Measurements from ENCODE around the gene RAX2.

The RAX2 gene

GRCh38 chr19:3738477-3739220 is 33.4 kb downstream of the RAX2 start:
- H2BK15ac ChIP-seq (replicated peaks; ENCODE audit: low read depth), result no peak overlapping the region
- no peak overlapping the region for H4K8ac ChIP-seq (ENCODE audit: low read depth, low read length)
- H3K18ac ChIP-seq (ENCODE audit: low read length), result no peak overlapping the region
- H2AK5ac ChIP-seq (ENCODE audit: low read length), result no peak overlapping the region
- no peak overlapping the region for H3K4me3 ChIP-seq (ENCODE audit: low read length)
- H2BK5ac ChIP-seq (ENCODE audit: low read length), result no peak overlapping the region
- no peak overlapping the region for H3K9ac ChIP-seq (ENCODE audit: low read length)
- no peak overlapping the region for H2BK120ac ChIP-seq (ENCODE audit: low read depth, low read length)
- no peaks in the 10 kb centered on the region for H3K27me3 ChIP-seq (ENCODE audit: insufficient read depth, low read length, poor library complexity)
- no peak overlapping the region for H3K23ac ChIP-seq (ENCODE audit: low read length)
- H3K4me1 ChIP-seq (ENCODE audit: control insufficient read depth, low read depth, low read length), result no peaks in the 10 kb centered on the region
- no peak overlapping the region for H3K27ac ChIP-seq (ENCODE audit: low read depth, low read length)
- H4K5ac ChIP-seq (ENCODE audit: low read length), result no peak overlapping the region
- no peaks in the 10 kb centered on the region for H3K79me1 ChIP-seq (ENCODE audit: low read length)
- no peak overlapping the region for H3K4ac ChIP-seq (ENCODE audit: low read depth, low read length)
- no peaks in the 10 kb centered on the region for H3K79me2 ChIP-seq (ENCODE audit: control insufficient read depth, insufficient read depth, low read length)
- no CpG with 5 or more reads among the region's 32 CpGs for WGBS (ENCODE audit: extremely low coverage, insufficient coverage, low lambda C conversion rate)
- H3K36me3 ChIP-seq (ENCODE audit: control insufficient read depth, insufficient read depth, low read length), result no peaks in the 10 kb centered on the region
- no peak for DNase-seq
- no peak overlapping the region for H3K56ac ChIP-seq (ENCODE audit: low read length)
- H3K4me2 ChIP-seq (ENCODE audit: low read length), result no peak overlapping the region

DNA sequence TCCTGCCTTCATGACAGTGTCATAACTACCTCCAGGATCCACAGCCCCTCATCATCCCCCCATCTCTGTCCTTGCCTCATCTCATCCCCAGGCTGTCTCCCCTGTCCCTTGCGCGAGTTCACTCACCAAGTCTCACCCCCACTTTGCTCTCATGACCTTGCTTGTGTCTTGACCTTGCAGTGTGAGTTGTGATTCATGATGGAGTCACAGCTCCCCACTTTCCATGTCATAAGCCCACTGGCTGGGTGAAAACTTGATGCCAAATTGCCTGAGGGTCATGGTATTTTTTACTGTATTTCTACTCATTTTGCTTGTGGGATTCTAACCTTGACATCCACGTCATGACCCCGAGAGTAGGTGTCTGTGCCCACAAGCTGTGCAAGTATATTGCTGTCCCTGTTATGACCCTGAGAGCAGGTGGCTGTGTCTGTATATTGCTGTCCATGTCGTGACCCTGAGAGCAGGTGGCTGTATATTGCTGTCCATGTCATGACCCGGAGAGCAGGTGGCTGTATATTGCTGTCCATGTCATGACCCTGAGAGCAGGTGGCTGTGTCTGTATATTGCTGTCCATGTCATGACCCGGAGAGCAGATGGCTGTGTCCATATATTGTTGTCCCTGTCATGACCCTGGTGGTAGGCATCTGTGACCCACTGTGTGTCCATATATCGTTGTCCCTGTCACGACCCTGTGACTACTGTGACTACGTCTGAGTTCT is 34.4 kb downstream of the RAX2 start:
- H2BK120ac ChIP-seq (ENCODE audit: low read depth, low read length), result no peak overlapping the region
- H3K36me3 ChIP-seq (ENCODE audit: control insufficient read depth, insufficient read depth, low read length), result no peaks in the 10 kb centered on the region
- H3K23ac ChIP-seq (ENCODE audit: low read length), result no peak overlapping the region
- no peak overlapping the region for H2AK5ac ChIP-seq (ENCODE audit: low read length)
- H3K4ac ChIP-seq (ENCODE audit: low read depth, low read length), result no peak overlapping the region
- H3K79me1 ChIP-seq (ENCODE audit: low read length), result no peaks in the 10 kb centered on the region
- H2BK15ac ChIP-seq (replicated peaks; ENCODE audit: low read depth), result no peak overlapping the region
- DNase-seq, result no peak
- no peaks in the 10 kb centered on the region for H3K79me2 ChIP-seq (ENCODE audit: control insufficient read depth, insufficient read depth, low read length)
- H3K4me1 ChIP-seq (ENCODE audit: control insufficient read depth, low read depth, low read length), result no peaks in the 10 kb centered on the region
- H4K5ac ChIP-seq (ENCODE audit: low read length), result no peak overlapping the region
- H3K4me2 ChIP-seq (ENCODE audit: low read length), result no peak overlapping the region
- H3K4me3 ChIP-seq (ENCODE audit: low read length), result no peak overlapping the region
- H3K27ac ChIP-seq (ENCODE audit: low read depth, low read length), result no peak overlapping the region
- no peak overlapping the region for H3K18ac ChIP-seq (ENCODE audit: low read length)
- H3K27me3 ChIP-seq (ENCODE audit: insufficient read depth, low read length, poor library complexity), result no peaks in the 10 kb centered on the region
- H2BK5ac ChIP-seq (ENCODE audit: low read length), result no peak overlapping the region
- H3K56ac ChIP-seq (ENCODE audit: low read length), result no peak overlapping the region
- no CpG with 5 or more reads among the region's 10 CpGs for WGBS (ENCODE audit: extremely low coverage, insufficient coverage, low lambda C conversion rate)
- H4K8ac ChIP-seq (ENCODE audit: low read depth, low read length), result no peak overlapping the region
- no peak overlapping the region for H3K9ac ChIP-seq (ENCODE audit: low read length)

DNA sequence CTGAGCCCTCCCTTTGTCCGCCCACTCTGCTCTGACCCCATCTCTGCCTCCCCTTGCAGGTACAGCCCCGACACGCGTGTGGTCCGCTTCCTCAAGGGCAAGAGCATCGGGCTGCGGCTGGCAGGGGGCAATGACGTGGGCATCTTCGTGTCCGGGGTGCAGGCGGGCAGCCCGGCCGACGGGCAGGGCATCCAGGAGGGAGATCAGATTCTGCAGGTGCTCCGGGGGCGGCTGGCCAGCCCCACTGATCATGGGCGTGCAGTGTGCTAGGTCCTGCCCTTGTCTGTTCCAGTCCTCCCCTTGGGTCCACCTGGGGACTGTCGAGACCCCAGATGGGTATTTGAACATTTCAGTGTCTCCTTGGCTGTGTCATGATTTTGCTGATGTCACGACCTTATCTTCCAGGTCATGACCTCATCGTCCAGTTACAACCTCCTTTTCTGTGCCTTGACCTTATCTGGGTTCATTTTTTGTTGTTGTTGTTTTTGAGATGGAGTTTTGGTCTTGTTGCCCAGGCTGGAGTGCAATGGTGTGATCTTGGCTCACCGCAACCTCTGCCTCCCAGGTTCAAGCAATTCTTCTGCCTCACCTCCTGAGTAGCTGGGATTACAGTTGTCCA is 35.8 kb downstream of the RAX2 start:
- WGBS (ENCODE audit: extremely low coverage, insufficient coverage, low lambda C conversion rate), result no CpG with 5 or more reads among the region's 21 CpGs
- no peak overlapping the region for H4K5ac ChIP-seq (ENCODE audit: low read length)

GRCh38 chr19:3734310-3734600 is 37.8 kb downstream of the RAX2 start:
- Histone ChIP-seq H2BK15ac (replicated peaks; ENCODE audit: low read depth) (no peak overlapping the region), H3K18ac (ENCODE audit: low read length) (no peak overlapping the region), H3K4me1 (ENCODE audit: control insufficient read depth, low read depth, low read length) (no peaks in the 10 kb centered on the region), H2BK120ac (ENCODE audit: low read depth, low read length) (no peak overlapping the region), H4K5ac (ENCODE audit: low read length) (no peak overlapping the region), H3K4ac (ENCODE audit: low read depth, low read length) (no peak overlapping the region), H2AK5ac (ENCODE audit: low read length) (no peak overlapping the region), H4K8ac (ENCODE audit: low read depth, low read length) (no peak overlapping the region), H3K79me2 (ENCODE audit: control insufficient read depth, insufficient read depth, low read length) (no peaks in the 10 kb centered on the region), H2BK5ac (ENCODE audit: low read length) (no peak overlapping the region), H3K27me3 (ENCODE audit: insufficient read depth, low read length, poor library complexity) (no peaks in the 10 kb centered on the region), H3K36me3 (ENCODE audit: control insufficient read depth, insufficient read depth, low read length) (no peaks in the 10 kb centered on the region), H3K4me2 (ENCODE audit: low read length) (no peak overlapping the region), H3K27ac (ENCODE audit: low read depth, low read length) (no peak overlapping the region), H3K9ac (ENCODE audit: low read length) (no peak overlapping the region), H3K4me3 (ENCODE audit: low read length) (no peak overlapping the region), H3K56ac (ENCODE audit: low read length) (no peak overlapping the region), H3K79me1 (ENCODE audit: low read length) (no peaks in the 10 kb centered on the region), H3K23ac (ENCODE audit: low read length) (no peak overlapping the region)
- WGBS (ENCODE audit: extremely low coverage, insufficient coverage, low lambda C conversion rate), result no CpG with 5 or more reads among the region's 14 CpGs
- DNase-seq, result no peak

More for the DNA sequence above, 35.8 kb downstream of the RAX2 start:
- Histone ChIP-seq H3K9ac (ENCODE audit: low read length) (no peak overlapping the region), H2BK5ac (ENCODE audit: low read length) (no peak overlapping the region), H3K4me1 (ENCODE audit: control insufficient read depth, low read depth, low read length) (no peaks in the 10 kb centered on the region), H3K4me2 (ENCODE audit: low read length) (no peak overlapping the region), H3K36me3 (ENCODE audit: control insufficient read depth, insufficient read depth, low read length) (no peaks in the 10 kb centered on the region), H3K23ac (ENCODE audit: low read length) (no peak overlapping the region), H3K79me1 (ENCODE audit: low read length) (no peaks in the 10 kb centered on the region), H3K4me3 (ENCODE audit: low read length) (no peak overlapping the region), H3K27me3 (ENCODE audit: insufficient read depth, low read length, poor library complexity) (no peaks in the 10 kb centered on the region), H3K4ac (ENCODE audit: low read depth, low read length) (no peak overlapping the region), H3K27ac (ENCODE audit: low read depth, low read length) (no peak overlapping the region), H2BK120ac (ENCODE audit: low read depth, low read length) (no peak overlapping the region), H3K79me2 (ENCODE audit: control insufficient read depth, insufficient read depth, low read length) (no peaks in the 10 kb centered on the region), H4K8ac (ENCODE audit: low read depth, low read length) (no peak overlapping the region), H2BK15ac (replicated peaks; ENCODE audit: low read depth) (no peak overlapping the region), H3K18ac (ENCODE audit: low read length) (no peak overlapping the region), H2AK5ac (ENCODE audit: low read length) (no peak overlapping the region), H3K56ac (ENCODE audit: low read length) (no peak overlapping the region)
- no peak for DNase-seq

DNA sequence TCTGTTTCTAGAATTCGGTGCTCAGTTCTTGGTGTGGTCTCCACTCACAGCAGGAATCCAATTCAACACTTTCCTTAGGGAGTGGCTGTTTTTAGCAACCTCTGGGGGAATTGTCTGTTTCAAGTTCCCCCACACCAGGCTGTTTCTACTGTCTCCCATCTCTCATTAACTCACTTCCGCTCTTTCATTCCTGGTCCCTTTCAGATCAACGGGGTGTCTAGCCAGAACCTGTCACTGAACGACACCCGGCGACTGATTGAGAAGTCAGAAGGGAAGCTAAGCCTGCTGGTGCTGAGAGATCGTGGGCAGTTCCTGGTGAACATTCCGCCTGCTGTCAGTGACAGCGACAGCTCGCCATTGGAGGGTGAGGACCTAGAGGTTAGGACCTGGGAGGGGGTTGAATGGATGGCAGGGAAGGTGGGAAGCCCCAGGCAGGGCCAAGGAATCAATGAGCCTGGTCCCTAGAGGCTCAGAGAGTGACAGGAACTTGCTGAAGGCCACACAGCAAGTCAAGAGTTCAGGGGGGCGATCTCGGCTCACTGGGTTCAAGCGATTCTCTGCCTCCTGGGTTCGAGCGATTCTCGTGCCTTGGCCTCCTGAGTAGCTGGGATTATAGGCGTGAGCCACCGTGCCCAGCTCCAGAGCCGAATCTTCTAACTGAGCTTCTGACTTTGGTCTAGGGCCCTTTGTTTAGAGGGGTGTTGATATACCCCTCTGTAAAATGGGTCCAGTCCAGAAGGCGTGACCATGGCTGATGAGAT is 38.3 kb downstream of the RAX2 start:
- no peaks in the 10 kb centered on the region for H3K79me2 ChIP-seq (ENCODE audit: control insufficient read depth, insufficient read depth, low read length)
- no peaks in the 10 kb centered on the region for H3K79me1 ChIP-seq (ENCODE audit: low read length)
- no peaks in the 10 kb centered on the region for H3K4me1 ChIP-seq (ENCODE audit: control insufficient read depth, low read depth, low read length)
- no peak overlapping the region for H3K27ac ChIP-seq (ENCODE audit: low read depth, low read length)
- H3K4me2 ChIP-seq (ENCODE audit: low read length), result no peak overlapping the region
- no peak overlapping the region for H2AK5ac ChIP-seq (ENCODE audit: low read length)
- H3K18ac ChIP-seq (ENCODE audit: low read length), result no peak overlapping the region
- H3K4ac ChIP-seq (ENCODE audit: low read depth, low read length), result no peak overlapping the region
- no peaks in the 10 kb centered on the region for H3K36me3 ChIP-seq (ENCODE audit: control insufficient read depth, insufficient read depth, low read length)
- no peak overlapping the region for H2BK15ac ChIP-seq (replicated peaks; ENCODE audit: low read depth)
- no peak overlapping the region for H3K23ac ChIP-seq (ENCODE audit: low read length)
- H3K4me3 ChIP-seq (ENCODE audit: low read length), result no peak overlapping the region
- no peak overlapping the region for H4K8ac ChIP-seq (ENCODE audit: low read depth, low read length)
- H3K56ac ChIP-seq (ENCODE audit: low read length), result no peak overlapping the region
- no peak overlapping the region for H2BK5ac ChIP-seq (ENCODE audit: low read length)
- H4K5ac ChIP-seq (ENCODE audit: low read length), result no peak overlapping the region
- H3K9ac ChIP-seq (ENCODE audit: low read length), result no peak overlapping the region
- no peak for DNase-seq
- H2BK120ac ChIP-seq (ENCODE audit: low read depth, low read length), result no peak overlapping the region
- no CpG with 5 or more reads among the region's 20 CpGs for WGBS (ENCODE audit: extremely low coverage, insufficient coverage, low lambda C conversion rate)
- H3K27me3 ChIP-seq (ENCODE audit: insufficient read depth, low read length, poor library complexity), result no peaks in the 10 kb centered on the region
